GM03348 (cell line): ENCODE measurements around the gene REXO1.

Experiments used
- DNase-seq: peaks from one replicate; pipeline ENCODE4 v3.0.0; 2012; ENCODE audit warnings: low spot score

REXO1 gene

DNA sequence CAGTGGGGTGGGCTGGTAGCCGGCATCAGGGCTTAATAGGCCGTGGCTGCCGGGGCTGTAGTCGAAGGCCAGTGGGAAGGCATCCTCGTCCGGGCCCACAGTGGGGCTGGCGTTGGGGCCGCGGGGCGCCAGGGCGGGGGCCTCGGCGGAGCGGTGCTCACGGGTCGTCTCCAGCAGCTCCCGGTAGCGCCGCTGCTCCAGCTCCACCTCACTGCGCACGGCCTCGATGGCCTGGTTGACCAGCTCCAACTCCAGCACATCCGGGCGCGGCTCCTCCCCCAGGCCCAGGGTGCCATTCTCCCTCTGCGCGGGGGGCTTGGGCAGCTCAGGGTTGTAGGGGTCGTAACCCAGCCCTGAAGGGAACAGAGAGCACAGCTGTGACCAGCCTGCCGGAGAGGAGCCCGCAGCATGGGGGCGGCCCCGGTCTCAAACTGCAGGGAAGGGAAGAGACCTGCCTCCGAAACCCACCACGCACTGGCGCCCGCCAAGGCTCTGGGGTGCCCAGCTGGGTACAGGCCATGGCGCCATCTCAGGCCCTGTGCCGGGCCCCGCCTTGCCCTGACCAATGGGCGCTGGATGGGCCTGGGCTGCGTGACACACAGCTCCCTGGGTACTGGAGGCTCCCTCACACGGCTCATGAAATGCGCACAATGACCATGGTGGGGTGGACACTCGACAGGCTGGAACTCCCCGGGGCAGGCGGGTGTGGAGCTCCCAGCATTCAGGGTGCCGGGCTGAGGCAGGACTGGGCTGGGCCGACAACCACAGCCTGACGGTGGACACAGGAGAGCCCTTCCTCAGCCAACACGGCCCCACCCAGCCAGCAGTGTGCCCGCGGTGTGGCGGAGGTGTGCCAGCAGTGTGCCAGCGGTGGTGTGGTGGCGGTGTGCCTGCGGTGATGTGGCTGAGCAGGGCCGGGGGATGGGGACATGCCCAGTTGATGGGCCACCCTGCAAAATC lies 19.7 kb downstream of the REXO1 start:
- no peak for DNase-seq

DNA sequence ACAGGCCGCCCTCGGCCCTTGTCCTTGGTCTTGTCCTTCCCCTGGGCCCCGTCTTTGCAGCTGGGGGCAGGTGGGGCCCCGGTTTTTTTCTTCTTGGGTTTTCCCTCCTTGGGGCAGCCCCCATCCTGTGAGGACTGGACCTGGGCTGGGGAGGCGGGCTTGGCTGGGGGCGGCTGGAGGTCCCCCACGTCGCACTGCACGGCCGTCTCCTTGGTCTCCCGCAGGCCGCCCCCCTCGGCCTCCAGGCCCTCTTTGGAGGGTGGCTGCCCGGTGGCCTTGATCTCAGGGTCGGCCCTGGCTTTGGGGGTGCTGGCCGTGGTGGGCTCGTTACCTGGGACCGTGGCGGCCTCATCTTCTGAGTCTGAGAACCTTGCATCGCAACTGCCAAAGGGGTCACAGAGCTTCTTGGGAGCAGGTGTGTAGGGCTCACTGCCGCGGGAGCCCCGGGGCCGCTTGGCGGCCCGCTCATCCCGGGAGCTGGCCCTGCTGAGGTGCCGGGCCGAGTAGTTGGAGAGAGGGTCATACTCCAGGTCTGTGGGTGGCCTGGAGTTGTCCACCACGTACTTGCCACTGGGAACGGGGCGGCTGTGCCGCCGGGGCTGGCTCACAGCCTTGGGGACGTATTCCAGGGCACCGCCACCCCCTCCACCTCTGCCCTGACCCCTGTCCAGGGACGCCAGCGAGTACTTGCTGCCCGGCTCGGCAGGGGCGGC lies 20.6 kb downstream of the REXO1 start:
- DNase-seq: no peak

DNA sequence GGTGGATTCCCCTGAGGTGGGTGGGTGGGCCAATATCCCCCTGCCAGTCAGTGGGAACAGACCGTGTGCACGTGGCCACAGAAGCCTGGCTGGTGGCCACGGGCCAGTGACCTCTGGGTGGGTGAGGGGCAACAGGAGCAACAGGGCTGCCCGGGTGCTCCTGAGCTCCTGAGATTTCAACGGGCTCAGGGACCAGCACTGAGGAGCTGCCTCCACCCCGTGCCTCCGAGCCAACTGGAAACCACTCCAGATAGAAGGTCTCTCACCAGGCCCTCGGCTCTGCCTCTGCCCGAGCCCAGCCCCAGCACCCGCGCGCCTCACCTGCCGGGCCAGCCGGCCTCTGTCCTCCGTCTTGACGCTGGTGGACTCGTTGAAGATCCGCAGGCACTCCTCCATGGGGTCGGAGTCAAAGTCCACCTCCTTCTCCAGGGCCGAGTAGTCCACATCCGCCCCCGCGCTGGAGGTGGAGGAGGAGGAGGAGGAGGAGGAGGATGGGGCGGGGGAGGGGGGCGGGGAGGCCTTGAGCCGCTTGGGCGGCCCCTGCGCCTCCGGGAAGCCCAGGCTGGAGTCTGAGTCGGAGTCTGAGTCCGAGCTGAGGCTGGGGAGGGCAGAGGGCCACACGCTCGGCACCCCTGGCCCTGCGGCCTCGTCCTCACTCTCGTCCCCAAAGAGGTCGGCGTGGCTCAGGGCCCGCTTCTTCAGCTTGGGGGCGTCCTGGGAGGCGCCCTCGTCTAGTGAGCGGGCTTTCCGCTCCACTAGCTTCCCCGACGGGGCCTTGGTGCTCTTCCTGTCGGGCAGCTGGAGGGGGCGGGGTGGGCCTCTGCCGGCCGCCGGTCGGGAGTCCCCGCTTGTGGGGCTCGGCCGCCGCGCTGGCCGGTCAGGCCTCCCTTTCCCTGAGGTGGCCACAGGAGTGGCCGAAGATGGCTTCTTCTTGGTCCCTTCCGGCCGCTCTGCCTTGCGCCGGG lies 21.4 kb downstream of the REXO1 start:
- no peak for DNase-seq

DNA sequence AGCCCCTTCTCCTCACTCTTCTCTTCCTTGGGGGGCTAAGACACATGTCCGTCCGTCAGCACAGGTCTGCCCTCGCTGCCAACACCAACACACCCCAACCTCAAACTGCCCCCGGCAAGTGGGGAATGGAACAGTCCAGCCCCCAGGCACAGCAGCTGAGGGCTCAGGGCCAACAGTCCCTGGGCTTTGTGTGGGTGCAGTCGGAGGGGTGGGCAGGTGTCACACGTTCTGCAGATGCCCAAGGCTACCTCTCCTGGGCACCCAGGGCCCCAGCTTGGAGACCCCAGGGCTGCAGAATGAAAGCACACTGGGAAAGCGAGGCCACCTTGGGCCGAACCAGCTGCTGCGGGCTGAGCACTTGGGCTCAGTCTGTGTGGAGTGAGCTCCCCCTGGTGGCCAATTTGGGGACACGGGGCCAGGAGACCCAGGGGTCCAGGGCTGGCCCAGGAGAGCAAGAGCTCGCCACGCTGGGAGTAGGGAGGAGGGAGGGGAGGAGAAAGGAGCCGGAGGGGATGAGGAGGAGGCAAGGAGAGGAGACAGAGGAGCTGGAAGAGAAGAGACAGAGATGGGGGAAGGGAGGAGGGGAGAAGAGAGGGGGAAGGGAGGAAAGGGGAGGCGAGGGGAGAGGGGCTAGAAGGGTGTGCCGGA lies 22.2 kb downstream of the REXO1 start:
- DNase-seq: peak; percentile 94

DNA sequence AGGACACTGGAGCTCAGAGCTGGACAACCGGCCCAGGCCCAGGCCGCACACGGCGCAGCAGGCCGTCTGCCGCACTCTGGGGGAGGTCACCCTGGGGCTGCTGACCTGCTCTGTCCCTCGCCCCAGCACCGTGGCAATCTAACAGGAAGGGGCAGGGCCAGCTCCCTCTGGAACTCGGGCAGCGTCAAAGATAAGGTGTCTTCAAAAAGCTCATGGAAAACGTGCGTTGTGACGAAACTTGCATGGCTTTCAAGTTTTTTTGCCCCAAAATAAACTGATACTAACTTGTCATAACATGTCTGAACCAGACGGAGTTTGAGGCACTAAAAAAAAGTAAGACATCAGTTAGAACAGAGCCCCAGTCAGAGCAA lies 24.0 kb downstream of the REXO1 start:
- DNase-seq: no peak

DNA sequence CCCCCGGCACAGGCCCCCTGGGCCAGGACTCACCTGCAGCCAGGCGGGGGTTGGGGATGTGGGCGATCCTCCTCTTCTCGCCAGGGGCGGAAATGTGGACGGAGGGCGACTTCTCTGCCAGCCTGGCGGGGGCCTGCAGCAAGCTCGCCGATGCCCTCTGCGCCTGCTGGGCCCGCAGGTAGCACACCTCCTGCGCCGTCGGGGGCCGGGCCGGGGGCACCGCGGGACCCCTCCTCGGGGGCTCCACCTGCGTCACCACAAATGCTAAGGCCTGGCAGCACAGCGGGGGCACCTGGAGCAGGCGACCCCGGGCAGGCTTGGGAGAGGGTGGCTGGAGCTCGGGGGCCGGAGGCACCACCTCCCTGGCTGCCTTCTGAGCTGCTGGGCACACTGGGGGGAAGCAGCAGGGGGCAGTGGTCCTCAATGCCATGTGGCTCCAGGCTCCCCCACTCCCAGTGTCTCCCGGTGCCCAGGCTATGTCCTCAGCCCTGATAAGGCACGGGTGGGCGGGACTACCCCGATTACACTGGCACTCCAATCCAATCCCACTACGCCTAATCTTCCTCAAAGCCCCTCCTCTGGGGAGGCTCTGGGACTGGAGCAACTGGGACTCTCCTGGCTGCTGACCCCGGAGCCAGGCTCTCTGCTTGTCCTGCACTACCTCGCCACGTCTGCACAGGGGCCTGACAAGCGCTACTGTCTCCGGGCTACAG lies 24.6 kb downstream of the REXO1 start:
- no peak for DNase-seq

DNA sequence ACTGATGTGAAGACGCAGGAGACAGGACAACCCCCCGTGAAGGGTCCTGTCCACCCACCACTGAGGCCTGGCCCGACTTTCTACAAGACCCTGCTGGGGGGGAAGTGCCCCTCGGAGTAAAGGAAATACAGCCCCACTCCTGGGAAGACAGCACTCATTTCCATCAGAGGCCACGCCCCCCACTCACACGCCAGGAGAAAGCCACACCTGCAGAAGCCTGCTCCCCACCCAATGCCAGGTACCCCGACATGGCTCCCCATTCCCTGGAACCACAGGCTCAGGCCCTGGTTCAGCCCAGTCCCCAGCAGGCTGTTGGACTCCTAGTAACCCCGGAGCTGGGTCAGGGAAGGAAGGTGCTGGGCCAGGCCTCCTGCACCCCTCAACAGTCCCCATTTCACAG lies 25.3 kb downstream of the REXO1 start:
- no peak for DNase-seq

DNA sequence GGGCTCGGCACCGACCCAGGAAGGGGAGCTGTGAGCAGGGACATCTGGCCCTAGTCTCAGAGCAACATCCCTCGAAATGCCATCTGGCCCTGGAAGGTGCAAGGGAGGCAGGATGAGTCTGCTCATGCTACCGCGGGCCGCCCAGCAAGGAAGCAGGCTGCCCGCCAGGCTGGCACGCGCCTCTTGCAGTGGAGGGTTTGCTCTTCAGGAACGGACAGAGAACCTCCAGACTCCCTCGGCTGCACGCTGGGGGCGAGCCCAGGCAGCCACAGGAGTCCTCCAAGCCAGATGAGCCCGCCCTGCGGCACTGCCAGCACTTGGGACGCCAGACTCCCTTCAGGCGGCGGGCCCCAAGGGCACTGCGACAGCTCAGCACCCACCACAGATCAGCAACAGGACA lies 26.1 kb downstream of the REXO1 start:
- DNase-seq: no peak

DNA sequence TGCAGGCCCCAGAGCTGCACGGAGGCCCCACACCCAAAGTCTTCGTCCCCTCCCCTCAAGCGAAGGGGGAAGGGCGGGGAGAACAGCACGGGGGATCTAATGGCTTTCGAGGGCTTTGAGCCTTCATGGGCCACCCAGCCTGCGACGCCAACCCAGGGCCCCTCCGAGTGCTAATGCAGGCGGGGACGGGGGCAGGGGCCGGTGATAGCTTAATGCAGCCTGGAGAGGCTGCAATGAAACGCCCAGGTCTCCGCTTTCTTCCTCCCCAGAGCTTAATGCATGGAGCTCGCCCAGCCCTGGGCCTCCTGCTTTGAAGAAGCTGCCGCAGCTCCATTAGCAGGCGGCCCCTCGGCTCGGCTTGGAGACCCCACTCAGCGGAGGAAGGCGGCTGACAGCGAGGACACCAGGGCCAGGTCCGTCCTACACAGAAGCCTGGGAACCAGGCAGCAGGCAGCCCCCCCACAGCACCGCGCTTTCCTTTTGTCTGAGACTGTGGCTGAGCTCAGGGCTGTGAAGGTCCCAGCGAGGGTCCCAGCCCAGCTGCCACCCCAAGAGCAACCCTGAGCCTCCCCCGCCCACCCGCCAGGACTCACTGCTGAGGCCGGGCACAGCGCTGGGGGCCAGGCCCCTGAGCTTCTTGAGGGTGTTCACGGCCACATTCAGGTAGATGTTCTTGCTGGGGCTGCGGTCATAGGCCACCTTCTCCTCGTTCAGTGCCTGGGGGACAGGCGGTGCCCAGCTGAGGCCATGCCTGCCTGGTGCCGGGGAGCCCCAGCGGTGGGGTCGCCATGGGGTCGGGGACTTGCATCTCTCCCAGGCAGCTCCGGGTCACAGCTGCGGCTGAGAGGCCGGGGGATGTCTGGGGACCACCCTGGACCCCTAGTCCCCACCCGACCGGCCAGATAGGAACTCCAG lies 28.7 kb downstream of the REXO1 start:
- no peak for DNase-seq

DNA sequence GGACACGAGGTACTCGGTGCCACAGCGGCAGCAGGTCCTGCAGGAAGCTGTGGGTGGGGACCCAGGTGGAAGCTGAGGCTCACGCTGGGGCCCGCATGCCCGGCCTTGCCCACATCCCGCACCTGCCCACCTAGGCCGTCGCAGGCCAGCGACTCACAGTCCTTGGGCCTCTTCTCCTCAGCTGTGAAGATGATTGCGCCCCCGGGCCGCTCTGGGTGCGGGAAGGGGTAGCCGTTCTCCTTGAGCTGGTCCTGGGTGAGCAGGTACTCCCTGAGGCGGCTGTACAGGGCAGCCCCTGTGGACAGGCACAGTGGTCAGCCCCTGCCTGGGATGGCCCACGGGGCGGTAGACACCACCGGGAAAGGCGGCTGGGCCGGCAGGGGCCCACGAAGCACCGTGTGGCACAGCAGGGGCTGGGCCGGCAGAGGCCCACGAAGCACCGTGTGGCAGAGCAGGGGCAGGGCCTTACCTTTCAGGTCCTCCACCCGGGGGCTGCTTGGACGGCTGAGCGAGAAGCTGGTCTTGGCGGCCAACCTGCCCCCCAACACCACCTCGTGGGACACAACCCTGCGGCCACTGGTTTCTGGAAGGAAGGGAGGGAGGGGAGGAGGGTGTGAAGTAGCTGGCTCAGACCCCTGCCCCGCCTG lies 29.6 kb downstream of the REXO1 start:
- DNase-seq: no peak

DNA sequence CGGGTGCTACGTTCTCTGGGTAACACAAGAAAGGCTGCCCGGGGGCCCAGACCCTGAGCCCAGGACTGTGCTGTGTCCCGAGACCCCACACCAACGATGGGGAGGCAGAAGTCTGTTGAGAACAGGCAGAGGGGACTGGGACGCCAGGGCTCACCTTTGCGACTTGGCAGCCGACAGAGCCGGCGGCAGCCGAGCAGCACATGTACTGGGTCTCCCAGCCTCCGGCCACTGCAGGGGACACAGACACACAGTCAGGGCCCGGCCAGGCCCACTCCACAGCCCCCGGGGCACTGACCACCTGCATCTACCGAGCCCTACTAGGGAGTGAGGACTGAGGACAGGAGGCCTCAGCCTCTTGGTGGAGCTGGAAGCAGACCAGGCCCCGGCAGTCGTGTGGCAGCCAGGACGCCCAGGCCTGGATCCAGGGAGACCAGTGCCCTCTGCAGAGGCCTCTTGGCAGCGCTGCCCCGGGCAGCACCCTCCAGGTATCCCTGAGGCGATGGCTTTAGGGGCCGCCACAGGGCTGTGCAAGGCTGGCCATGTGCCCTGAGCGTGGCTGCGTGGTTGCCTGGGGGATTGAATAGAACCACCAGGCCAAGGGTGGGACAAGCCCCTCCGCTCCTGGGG lies 30.6 kb downstream of the REXO1 start:
- no peak for DNase-seq

DNA sequence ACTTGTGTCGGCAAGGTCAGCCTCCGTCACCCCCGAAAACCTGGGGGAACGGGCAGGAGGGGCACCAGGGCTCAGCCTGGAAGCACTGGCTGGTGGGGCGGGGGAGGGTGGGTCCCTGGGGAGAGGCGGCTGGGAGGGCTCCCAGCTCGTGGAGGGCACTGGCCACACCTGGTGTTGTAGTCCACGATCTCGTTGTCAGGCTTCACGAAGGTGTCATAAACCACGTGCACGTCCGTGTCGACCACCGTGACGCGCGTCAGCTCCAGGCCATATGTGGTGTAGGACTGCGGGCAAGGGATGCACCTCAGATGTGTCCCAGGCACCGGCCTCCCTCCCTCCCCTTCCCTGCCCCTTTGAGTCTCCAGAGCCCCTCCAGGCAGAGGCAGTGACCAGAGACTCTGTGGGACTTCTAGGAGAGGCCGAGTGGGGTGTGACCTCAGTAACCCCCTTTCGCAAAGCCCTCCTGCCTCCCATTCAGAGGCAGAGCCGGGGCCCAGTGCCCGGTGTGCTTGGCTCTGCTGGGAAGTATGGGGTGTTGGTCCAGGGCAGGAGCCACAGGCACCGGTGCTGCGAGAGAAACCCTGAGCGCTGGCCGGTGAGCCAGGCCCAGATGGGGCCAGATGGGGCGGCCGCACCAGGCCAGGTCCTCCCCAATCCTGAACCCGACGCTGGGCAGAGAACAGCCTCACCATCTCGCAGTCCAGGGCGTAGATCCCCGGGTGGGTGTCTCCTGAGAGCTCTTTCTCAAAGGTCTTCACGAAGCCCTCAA lies 31.6 kb downstream of the REXO1 start:
- no peak for DNase-seq

DNA sequence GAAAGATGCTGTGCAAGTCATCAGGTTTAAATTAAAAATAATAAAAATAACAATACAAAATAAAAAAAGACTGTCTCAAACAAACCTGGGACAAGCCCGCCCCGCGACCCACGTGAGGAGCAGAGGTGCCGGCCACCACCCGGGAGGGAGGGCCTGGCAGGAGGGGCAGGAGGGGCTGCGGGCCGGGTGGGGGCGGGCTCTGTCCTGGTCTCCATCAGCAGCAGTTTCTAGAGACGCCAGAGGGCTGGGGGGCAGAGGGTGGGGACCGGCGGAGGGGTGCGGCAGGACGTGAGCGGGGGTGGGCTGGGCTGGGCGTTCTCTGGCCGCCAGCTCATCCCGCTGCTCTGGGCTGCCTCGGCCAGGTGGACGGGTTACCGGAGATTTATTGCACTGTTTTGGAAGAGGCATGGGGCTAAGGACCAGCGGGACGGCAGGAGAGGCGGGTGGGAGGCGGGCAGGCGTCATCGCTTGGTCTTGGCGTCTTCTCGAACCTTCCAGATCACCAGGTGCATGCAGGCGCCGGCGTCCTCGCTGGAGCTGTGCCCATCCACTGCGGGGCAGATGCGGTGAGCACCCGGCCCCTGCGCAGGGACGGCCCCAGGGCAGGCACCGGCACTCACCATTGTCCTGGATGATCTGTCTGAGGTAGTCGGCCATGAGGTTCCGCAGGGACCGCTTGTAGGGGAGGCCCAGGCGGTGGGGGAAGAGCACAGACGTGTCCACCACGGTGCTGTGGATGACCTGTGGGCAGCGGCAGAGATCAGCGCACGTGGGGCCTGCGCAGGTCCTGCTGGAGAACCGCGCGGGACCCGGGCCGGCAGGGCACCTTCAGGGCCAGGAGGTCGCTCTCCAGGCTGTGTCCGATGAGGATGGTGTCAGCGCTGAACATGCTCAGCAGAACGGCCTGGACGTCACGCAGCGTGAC lies 32.4 kb downstream of the REXO1 start:
- DNase-seq: no peak

DNA sequence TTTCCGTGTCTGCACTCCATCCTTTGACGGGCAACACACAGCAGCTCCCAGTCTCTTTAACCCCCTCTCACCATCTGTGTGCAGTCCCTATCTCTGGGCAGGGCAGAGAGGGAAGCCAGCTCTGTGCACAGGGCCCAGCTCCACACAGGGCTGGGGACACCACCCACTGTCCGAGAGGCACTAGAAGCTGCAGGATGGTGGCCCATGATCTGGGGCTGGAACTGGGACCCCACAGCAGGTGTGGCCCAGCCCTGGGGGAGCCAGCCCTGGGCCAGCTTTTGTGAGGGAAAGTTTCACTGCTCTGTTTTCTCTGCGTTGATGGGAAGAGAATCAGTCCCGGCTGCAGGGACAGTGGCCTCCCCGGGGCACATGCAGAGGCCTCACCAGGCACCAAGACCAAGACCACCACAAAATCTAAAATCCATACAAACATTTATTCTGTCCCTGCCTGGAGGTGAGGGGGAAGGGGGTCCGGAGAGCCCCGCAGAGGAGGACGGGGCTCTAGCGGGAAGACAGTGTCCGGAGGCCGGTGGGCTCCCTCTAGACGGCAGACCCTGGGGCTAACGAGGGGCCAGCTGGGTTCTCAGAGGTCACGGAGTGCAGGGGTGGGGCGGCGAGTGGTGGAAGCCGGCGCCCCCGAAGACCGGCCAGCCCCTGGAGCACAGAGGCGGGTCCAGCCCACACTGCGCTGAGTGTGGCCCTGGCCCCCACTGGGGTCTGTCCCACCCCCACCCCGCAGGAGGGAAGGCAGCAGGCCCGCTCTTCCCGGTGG lies 33.3 kb downstream of the REXO1 start:
- no peak for DNase-seq

DNA sequence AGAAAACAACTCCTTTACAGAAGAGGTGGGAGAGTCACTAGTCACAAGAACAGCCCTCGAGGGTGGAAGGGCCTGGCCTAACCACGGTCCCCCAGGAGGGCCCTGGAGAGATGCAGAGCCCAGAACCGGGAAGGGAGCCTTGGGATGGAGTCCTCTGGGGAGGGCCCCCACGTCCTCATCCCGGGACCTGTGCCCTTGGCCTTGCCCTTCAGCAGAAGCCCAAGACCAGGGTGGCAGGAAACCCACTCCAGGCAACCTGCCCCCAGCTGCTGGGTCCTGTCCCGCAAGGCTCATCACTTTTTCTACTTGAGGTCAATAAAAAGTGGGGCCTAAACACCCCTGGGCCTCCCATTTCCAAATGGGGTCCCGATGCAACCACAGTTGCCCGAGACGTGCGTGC lies 33.9 kb downstream of the REXO1 start:
- DNase-seq: no peak
